Raji (cell line): ENCODE measurements around the gene CCDC134.

Experiments used
- POLR2A ChIP-seq: IDR thresholded peaks from 2 replicates; pipeline ENCODE4 v1.6.1; 2011; ENCODE audit warnings: low read depth, low read length, control low read depth; ENCODE audit not compliant: insufficient read depth

The CCDC134 gene

DNA sequence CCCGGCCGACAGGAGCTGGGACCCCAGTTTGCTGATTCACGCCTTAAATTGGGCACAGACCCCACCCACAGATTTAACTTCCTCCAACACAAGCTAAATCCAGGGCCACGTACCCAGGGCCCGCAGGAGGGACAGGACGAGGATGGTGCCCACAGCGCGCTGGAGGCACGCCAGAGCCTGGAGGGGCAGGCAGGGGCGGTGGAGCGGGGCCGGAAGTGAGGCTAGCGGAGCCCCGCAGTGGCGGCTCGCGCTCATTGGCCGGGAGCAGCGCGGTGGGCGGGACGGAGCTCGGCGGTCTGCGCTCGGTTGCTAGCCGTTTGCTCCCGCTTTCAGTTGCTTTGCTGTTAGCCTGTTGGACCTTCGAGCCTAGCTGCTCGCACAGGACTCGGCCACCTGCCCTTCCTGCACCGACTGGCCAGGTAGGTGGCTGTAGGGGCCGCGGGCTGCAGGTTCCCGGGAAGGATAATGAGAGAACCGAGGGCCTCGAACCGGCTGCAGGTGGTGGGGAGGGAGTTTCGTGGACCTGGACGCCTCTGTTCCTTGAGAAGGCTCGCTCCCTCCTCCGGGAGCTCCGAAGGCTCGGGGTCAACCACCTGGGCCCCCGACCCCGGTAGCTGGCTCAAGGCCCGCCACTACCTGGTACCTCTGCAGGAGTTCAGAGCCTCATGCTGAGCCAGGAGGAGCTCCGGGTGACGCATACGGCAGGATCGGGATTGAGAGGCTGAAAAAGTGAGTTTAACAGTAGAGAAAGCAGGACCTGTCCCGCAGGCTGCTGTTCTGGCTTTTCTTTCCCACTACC, at the start of gene CCDC134:
CCDC134 (plus strand) TSS at position 332 of the 799 bp plus-strand sequence. CDS start 8,212 bp downstream, outside the sequence.
- TF ChIP-seq POLR2A: peak; percentile 99

DNA sequence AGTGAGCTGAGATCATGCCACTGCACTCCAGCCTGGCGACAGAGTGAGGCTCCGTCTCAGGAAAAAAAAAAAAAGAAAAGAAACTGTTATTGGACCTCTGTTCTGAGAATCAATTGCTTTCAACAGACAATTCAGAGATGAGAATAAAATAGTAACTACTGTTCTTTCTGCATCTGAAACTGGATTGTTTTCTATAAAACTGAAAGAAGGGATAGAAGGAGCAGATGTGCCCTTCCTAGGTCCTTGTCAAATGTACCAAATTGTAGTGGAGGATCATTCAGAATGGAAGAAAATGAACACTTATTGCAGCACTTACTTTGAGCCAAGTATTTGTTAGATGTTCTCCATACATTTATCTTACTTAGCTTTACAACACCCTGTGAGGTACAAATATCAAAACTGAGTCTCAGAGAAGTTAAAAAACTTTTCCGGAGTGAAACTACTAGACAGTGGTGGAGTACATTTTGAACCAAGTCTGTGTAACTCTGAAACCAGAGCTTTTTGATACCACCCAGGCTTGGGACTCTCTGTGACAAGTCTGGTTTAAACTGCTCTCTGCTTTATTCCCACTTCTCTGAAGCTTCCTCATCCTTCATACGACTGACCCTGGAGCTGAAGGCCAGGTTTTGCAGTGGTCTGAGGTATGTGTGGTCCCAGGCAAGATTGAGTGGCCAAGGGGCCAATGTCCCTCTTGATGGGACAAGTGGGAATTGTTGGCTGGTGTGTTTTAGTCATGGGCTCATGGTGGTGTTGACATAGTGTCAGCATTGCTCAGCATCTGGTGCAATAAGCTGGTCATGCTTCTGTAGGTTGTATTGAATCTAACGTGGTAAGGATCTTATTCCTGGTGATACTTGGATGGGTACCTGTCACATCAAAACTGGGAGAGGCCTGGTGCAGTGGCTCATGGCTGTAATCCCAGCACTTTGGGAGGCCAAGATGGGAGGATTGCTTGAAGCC, 48.2 kb upstream of the CCDC134 start:
- TF ChIP-seq POLR2A: no peak

DNA sequence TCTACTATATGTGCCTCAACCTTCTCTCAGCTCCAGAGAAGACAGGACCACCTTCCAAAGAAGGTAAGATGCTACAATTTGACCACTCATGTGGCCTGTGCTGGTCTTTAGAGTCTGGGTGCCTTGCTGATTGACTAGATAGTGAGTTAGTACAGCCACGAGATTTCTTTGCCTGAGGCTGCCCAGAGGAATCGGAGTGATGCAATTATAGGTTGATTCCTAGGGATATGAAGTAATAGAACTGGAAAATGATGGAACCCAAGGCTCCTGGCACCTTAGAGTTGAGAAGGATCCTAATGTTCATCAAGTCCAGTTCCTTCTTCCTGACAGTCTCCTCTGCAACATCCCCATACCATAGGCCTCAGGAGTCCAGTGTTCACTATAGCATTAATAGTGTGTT, 46.5 kb upstream of the CCDC134 start:
- TF ChIP-seq POLR2A: no peak

DNA sequence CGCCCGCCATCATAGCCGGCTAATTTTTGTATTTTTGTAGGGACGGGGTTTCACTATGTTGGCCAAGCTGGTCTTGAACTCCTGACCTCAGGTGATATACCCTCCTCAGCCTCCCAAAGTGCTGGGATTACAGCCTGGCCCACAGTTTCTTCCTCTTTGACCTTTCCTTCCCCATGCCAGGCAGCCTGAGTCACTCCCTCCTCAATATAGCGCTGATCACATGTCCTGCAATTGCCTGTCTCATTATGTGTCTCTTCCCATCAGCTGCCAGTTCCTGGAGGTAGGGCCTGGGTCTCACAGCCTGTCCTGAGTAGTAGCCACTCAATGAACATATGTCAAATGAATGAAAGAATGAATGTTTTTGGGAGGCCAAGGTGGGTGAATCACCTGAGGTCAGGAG, 43.0 kb upstream of the CCDC134 start:
- no peak for TF ChIP-seq POLR2A

DNA sequence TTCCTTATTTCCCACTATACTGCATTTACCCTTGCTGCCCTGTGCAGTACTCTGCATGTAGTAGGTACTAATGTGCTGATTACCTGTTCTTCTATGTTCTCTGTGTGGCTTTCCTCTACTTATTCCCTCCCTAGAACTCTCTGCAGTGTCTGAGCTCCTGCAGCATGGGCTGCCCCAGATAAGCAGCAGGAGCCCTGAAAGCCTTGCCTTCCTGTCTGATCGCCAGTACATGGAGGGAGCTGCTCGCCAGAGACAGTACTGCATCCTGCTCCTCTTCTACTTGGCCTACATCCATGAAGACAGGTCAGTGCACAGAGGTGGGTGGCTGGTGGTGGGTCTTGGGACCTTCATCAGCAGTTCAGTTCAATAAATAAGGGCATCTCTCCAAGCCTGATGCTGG, 42.2 kb upstream of the CCDC134 start:
- no peak for TF ChIP-seq POLR2A

DNA sequence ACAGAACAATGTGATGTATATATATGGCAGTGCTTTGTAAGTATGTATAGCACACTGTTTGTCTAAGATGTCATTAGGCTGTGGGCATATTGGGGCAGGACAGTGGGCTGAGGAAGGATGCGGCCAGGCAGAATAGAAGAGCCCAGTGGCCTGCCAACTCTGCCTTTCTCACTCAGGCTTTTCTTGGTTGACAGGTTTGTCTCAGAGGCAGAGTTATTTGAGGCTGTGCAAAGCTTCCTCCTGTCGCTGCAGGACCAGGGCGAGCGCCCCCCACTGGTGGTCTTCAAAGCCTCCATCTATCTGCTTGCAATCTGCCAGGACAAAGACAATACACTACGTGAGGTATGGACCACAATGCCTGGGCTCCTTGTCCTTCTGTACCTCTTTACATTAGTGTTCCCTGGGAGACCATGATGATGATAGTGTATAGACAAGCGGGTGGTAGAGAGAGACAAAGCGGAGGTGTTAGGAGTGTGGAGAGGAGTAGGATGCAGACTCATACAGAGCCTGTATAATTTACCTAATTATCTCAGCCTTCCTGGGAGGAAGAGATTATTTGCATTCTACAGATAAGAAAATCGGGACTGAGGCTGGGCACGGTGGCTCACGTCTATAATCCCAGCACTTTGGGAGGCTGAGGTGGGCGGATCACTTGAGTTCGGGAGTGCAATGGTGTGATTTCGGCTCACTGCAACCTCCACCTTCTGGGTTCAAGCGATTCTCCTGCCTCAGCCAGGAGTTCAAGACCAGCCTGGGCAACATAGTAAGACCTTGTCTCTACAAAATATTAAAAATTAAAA, 37.3 kb upstream of the CCDC134 start:
- TF ChIP-seq POLR2A: no peak

DNA sequence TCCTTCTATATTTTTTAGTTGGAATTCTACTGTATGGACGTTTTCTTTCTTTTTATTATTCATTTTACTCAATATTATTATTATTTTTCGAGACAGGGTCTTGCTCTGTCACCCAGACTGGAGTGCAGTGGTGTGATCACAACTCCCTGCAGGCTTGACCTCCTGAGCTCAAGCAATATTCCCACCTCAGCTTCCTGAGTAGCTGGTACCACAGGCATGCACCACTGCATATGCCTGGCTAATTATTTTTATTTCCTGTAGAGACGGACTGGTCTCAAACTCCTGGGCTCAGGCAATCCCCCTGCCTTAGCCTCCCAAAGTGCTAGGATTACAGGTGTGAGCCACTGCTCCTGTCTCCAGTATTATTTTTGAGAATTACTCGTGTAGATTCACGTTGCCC, 34.0 kb upstream of the CCDC134 start:
- TF ChIP-seq POLR2A: no peak

DNA sequence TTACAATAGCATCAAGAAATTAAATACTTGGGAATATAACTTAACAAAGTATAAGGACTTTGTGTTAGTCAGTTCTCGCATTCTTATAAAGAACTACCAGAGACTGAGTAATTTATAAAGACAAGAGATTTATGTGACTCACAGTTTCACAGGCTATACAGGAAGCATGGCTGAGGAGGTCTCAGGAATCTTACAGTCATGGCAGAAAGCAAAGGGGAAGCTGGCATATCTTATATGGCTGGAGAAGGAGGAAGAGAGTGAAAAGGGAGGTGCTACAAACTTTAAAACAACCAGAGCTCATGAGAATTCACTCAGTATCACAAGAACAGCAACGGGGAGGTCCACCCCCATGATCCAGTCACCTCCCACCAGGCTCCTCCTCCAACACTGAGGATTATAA, 32.0 kb upstream of the CCDC134 start:
- no peak for TF ChIP-seq POLR2A

DNA sequence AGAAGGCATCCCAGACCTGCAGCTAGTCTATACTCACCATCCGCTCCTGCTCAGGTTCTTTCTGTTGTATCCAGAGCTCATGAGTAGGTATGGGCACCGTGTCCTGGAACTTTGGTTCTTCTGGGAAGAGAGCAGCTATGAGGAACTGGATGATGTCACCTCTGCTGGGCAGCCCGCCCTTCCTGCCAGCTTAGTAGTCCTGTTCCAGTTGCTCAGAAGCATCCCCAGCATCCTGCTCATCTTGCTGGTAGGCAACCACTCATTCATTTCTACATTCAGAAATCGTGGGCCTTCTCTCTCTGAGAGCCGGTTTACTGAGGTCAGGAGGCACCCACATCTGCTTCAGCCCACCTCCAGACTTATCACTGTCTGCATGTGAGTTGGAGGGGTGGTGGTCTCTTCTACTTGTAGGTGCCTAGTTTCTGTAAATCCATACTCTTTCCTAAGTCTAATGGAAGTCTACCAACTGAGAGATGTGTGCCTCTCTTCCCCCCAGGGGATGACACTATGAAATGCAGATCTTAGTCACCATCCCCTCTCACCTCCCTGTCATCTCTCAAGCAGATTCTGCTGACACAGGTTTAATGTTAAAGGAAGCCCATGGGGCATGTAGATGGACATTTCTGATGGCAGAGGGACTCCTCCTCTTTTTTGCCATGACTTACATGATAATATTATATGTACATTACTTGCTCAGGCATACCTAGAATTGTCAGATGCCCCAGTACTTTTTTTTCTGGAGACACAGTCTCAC, 29.6 kb upstream of the CCDC134 start:
- TF ChIP-seq POLR2A: no peak

DNA sequence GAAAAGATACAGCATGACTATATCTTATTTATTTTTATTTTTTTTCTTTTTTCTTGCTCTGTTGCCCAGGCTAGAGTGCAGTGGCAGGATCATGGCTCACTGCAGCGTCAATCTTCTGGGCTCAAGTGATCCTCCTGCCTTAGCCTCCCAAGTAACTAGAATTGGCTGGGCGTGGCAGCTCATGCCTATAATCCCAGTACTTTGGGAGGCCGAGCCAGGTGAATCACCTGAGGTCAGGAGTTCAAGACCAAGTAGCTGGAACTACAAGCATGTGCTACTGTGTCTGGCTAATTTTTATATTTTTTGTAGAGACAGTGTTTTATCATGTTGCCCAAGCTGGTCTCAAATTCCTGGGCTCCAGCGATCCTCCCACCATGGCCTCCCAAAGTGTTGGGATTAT, 28.3 kb upstream of the CCDC134 start:
- no peak for TF ChIP-seq POLR2A

DNA sequence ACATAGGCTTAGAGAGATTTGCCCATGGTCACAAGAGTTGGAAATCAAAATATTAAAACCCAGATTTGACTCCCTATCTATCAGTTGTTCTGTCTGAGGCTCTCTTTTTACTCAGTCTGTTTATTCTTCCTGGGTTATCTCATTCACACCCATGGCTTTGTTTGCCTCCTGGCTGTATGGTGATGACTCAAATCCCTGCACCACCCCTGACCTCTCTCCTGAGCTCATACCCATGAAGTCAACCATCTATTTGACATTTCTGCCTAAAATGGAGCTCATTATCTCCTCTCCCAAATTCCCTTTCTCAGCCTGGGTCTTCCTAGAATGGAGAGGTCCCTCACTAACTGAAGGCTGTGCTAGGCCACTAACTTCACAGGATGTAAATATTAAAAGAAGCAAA, 27.8 kb upstream of the CCDC134 start:
- TF ChIP-seq POLR2A: no peak

DNA sequence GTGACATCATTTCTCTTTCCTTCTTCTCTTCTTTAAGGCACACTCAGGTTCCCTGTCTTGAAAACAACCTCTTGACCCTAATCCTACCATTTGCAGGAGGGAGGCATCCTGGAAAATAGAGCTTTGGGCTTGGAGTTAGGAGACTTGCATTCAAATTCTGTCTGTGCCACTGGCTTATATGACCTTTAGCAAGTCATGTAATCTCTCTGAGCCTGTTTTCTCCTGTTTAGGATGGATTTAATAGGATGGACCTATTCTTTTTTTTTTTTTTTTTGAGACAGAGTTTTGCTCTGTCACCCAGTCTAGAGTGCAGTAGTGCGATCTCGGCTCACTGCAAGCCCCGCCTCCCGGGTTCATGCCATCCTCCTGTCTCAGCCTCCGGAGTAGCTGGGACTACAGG, 25.1 kb upstream of the CCDC134 start:
- TF ChIP-seq POLR2A: no peak

DNA sequence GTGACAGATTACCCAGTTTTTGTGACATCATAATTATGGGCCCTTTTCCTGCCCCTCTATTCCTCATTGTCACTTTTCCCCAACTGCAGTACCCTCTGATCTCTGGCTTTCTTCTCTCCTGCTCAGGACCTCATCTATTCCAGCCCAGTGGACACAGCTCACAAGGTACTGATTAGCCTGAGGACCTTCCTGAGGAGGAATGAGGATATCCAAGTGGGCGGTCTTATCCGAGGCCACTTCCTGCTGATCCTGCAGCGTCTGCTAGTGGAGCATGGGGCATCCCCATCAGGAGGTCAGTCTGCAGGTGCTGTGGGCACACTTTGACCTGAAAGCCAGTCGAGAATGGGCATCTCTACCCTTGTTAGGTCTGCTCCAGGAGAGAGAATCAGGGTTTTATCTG, 24.5 kb upstream of the CCDC134 start:
- TF ChIP-seq POLR2A: no peak

DNA sequence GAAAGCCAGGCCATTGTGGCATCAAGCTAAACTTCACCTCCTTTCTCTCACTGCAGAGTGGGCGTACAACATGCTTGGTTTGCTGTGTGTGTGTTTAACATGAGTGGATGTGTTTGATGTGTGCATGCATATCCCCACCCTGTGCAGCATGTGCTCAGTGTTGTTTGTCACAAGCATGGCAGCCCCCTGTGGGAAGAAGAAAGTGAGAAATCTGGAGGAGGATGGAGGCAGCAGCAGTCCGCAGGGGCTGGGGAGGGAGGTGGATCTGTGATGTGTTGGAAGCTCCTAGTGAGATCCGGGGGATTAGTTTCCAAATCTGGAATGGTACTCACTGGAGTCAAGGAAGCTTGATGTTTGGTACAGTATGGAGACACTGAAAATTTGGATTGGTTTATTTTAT, 24.1 kb upstream of the CCDC134 start:
- TF ChIP-seq POLR2A: no peak
